ENCODE data around the gene RETREG1.
A peak's percentile ranks its signal among the peaks of the same experiment; 100 is the strongest.
"Not testable (repeated sequence)": the region's sequence is repeated elsewhere in the genome, so short reads cannot be mapped to it uniquely, and the experiment has no call there.

The RETREG1 gene

DNA sequence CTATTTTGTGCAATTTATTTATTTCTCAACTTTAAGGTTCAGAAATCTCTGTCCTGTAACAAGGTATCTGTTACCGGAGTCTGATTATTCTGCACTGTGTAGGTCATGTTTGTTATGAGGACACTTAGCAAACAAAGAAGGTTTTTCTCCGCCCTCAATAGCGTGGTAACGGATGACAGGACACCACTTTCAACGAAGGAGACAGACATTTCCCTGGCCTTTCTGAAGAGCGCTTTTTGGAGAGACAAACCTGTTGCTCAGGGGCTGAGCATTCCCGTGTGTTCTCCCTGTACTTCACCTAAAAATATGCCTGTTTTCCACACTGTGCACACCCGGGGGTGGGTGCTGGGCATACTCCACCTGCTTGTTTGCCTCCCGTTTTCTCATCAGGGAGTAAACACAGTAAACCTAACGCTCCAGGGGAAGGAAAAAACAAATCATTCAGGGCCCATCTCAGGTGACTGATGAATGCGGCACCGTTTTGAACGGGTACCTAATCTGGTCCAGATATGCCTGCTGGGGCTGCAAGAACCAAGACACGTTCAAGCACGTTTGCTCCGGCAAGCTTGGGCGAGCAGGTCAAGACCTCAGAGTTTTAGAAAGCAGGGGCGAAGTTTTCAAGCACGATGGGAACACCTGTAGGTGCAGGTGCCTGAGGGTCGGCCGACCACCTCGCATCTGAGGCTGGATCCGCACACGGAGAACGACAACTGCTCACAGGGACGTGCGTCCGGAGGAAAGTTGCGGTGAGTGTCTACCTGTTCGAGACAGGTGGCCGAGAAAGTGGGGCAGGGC, 859 bp downstream of the RETREG1 start:
- peak; percentile 25 for DNase-seq

DNA sequence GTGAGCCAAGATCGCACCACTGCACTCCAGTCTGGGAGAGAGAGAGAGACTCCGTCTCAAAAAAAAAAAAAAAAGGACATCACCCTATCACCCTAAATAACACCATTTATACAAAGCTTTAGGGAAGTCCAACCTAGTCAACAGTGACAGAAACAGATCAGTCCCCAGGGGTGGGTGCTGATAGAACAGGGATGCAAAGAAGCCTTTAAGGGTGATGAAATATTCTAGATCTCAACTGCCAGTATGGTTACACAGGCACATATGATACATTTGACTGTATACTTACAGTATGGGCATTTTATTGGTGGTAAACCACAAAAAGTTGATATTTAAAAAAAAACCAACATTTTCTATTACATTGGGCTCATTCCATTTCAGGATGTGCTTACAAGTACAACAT, 4.8 kb downstream of the RETREG1 start:
- DNase-seq, result no peak

DNA sequence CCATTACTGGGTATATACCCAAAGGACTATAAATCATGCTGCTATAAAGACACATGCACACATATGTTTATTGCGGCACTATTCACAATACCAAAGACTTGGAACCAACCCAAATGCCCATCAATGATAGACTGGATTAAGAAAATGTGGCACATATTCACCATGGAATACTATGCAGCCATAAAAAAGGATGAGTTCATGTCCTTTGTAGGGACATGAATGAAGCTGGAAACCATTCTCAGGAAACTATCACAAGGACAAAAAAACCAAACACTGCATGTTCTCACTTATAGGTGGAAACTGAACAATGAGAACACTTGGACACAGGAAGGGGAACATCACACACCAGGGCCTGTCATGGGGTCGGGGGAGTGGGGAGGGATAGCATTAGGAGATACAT, 5.9 kb downstream of the RETREG1 start:
- DNase-seq, result not testable (repeated sequence)

DNA sequence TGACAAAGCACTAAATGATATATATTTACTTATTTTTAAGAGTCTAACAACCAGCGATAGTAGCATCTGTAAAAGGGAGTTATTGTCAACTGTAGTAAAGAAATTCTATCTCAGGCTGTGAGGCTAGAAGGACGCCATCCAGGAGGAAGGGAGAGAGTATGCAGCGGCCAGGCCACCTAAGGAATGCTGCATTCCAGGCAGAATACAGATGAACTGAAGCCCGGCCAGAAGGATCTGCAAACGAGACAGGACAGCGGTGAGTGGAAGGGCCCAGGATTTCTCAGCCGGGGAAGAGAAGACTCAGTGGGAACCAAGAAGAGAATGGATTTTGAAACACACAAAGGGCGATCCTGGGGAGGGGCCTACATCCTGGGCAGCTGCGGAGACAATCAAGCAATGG, 7.4 kb downstream of the RETREG1 start:
- no peak for DNase-seq

DNA sequence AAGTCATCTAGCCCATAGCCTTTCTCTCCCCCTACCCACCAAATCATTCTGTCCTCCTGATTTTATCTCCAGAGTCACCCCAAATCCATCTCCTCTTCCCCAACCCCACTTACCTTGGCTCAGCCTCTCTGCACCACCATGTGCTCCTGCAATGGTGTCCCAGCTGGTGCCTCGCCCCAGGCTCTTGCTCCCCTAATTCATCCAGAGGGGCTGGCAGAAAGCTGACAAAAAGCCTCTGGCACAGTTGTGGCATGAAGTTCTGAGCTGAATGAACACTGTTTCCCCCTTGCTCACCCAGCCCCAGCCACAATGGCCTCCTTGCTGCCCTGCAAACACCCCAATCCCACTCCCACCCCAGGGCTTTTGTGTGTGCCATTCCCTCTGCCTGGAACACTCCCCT, 10.2 kb downstream of the RETREG1 start:
- no peak for DNase-seq

DNA sequence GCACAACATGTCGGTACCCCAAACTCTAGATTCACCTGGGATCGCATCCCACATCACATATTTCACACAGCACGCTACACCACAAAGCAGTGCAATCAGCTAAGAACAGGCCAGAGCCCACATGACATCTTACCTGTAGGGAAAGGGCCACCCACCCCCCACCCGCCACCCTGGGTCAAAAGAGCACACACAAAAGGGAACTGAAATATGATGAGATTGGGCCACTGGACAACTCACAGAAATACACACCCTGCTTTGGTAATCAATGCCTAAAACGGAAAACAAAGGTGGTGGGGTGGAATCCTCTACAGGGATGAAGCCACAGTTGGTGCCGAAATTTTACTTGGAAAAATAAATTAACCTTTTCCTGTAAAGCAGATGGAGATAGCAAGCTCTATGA, 13.1 kb downstream of the RETREG1 start:
- DNase-seq, result no peak

DNA sequence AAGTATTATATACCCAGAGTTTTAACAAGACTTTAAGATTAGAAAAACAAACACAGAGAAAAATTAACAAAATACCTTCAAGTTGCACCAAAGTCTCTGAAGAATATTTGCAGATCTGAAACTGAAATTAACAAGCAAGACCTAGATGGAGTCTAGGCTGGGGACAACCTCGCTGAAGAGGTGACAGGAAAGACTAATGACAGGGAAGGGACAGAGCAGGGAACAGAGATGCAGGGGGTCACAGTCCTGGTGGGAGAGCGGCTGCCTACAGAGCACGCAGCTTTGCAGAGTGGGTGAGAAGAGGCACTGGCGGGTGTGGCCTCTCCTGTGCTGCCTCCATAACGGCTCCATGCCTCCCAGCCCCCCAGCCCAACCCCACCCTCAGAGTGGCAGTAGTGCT, 13.5 kb downstream of the RETREG1 start:
- no peak for DNase-seq

DNA sequence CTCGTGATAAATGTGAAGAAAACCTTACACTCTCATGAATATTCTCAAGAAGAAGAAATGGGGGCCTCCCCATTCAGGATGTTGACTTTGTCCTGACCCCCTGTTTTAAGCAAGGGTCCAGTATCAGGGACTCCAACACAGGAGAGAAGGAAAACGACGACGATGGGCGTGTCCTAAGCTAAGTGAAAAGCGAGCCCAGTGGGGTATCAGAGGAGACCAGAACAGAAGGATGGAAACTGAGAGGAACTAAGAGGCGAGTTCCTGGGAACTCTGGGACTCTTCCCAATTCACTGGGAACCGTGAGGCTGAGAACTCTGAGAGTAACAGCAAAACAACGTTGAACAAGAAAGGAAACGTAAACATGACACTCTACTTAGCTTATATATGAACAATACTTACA, 14.6 kb downstream of the RETREG1 start:
- DNase-seq, result no peak

DNA sequence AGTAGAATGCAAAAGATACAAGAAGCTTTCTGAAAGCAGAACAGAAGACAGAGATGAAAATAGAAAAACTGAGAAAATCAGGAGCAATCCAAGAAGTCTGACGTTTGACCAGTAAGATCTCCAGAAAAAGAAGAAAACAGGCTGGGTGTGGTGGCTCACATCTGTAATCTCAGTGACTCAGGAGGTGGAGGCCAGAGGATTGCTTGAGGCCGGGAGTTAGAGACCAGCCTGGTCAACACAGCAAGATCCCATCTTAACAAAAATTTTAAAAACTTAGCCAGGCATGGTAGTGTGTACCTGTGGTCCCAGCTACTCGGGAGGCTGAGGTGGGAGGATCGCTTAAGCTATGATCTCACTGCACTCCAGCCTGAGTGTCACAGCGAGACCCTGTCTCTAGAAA, 15.9 kb downstream of the RETREG1 start:
- DNase-seq, result no peak

DNA sequence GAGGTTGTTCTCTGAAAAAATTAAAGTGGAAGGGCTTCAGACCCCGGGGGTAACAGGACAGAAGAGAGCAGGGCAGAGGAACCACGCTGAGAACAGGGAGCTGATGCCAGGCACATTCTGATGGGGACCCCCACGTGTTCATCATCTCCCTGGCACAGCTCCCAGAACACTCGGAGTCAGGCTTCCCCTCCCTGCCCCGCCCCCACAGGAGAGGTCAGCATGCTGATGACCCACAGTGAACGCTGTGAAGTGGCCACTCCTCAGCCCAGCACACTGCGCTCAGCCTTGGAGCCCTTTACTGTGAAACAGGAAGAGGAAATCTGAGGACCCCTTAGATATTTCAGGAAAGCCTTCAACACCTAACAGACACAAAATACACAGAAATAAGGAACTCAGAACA, 16.4 kb downstream of the RETREG1 start:
- DNase-seq, result peak; percentile 57

DNA sequence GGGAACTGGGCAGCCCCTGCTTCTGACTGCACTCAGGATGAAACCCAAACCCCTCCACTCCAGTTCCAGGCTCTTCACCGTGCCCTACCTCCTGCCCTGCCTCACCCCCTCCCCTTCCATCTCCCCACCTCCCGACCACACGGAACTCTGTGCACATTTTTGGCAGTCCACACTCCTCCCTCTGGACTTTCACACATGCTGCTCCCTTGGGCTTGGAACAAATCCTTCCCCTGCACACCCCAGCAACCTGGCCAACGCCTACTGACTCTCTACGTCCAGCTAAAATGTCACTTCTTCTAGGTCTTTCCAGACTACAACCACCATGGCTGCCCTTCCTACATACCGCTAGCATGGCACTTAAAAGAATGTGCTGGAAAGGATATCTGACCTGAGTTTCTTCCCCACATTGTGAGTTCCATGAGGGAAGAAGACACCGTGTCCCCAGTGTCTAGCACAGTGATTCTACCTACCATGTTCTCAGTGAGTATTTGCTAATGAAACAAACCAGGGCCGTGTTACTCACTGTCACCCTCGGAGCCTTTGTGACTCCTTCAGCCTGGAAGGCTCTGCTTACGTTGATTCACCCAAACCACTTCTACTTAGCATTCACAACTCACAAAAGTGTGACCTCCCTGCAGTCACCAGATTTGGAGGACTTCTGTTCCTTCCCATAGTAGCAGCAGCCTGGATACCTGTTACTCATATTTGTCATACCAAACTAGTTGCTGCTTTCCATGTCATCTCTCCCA, 18.7 kb downstream of the RETREG1 start:
- no peak for DNase-seq

DNA sequence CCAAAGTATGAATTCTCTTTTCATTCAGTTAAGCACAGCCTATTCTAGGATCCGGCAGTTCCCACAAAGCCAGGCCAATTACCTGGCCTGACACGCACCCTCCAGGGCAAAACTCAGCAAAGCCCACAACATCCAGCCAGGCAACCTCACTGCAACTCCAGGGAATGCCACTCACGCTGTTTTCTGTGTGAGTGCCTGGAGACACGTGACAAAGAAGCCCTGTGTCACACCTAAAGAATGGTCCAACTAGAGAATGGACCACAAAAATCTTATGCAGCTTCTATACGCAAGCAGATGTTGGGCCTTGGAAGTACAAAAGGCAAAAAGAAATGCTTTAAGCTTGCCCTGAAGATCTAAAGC, 20.2 kb downstream of the RETREG1 start:
- no peak for DNase-seq

DNA sequence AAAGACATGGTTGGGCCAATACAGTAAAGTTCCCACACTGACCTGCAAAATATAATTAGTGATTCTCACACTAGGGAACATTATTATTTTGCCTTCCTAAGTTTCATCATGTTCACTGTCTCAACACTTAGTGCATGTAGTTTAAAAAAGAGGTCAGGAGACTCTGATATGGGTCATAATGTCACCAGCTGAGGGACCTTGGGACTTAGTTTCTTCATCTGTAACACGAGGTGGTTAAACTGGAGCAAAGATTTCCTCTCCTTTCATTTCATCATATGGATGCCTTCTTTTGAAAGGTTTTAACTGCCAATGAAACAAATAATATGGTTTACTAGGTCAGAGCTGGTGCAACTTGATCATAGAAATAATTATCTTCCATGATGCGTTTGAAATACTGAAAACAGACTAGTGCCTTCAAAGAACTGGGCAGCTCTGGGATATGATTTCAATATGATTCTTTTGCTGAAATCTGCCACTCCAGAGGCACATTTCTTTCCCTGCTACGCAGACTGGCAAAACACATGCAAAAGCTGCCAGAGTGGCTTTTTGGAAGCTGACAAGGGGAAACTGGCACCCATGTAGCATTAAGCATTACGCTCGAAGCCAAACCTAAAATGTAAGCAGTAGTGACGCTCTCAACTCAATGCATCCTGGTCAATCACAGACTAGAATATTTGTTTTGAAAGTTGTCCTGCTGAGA, 20.8 kb downstream of the RETREG1 start:
- DNase-seq, result no peak

DNA sequence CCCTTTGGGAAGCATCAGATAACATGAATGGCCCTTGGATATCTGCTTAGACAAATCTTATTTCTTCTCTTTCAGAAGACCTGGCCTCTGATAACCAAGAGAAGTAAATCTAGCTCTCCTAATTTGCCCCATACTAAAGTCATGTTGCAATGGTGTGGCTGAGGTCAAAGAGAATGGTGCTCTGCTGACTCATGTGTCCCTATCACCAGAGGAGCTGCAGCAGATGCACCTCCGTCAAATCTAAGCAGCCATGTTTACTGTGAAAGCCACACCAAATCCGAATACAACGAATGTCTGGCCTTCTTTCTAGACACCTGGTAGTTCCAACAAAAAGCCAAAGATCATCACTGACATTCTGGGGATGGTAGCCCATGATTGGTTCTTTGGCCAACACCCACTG, 23.2 kb downstream of the RETREG1 start:
- DNase-seq, result no peak

DNA sequence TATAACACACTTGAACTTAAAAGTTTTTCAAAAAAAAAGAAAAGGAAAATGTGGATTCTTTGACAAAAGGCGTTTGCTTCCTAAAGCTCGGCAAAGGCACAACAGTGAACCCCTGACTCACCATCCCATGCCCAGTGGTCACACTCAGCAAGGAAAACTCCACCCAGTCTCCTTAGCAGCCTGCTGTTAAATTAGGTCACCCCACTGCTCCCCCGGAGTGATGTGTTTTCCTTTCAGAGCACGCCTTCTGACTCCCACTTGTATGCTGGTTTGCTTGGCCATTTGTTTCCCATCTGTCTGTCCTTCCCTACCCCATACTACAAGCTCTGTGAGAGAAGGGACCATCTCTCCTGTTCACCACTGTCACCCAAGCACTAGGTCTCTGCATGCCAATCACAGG, 23.8 kb downstream of the RETREG1 start:
- peak; percentile 19 for DNase-seq

DNA sequence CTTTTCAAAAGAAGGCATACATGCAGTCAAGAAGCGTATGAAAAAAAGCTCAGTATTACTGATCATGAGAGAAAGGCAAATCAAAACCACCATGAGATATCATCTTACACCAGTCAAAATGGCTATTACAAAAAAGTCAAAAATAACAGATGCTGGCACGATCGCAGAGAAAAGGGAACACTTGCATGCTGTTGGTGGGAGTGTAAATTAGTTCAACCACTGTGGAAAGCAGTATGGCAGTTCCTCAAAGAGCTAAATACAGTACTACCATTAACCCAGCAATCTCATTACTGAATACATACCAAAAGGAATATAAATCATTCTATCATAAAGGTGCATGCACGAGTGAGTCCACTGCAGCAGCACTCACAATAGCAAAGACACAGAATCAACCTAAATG, 24.5 kb downstream of the RETREG1 start:
- DNase-seq, result no peak

DNA sequence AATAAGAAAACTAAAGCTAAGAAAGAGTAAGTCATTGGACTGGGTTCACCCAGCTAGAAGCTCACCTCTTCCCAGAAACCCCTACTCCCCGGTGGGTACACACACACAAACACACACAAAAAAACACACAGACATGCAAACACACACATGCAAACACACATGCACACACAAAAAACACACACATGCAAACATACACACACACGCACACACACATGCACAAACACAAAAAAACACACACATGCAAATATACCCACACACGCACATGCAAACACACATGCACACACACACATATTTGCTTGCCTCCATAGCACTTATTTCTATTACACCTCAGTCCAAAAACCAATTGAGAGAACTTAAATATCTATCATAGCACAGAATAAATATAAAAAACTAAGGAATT, 26.1 kb downstream of the RETREG1 start:
- DNase-seq, result no peak

DNA sequence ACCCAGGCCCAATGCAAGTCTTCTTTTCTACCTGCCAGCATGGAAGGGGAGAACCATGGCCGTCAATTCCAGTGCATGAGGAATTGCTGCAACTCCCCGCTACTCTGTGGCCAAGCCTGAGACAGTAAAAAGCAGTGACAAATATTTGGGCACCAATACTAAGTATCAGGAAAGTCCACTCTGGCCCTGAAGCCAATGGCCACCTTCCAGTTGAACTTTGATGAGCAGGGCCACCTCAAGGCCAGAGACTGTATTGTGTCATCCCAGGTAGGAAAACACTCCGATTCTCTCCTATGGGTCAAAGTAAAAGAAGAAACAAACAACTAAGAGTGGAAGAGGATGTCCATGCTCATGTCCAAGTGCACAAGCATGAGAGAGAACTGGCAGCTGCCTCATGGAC, 27.1 kb downstream of the RETREG1 start:
- DNase-seq, result no peak

DNA sequence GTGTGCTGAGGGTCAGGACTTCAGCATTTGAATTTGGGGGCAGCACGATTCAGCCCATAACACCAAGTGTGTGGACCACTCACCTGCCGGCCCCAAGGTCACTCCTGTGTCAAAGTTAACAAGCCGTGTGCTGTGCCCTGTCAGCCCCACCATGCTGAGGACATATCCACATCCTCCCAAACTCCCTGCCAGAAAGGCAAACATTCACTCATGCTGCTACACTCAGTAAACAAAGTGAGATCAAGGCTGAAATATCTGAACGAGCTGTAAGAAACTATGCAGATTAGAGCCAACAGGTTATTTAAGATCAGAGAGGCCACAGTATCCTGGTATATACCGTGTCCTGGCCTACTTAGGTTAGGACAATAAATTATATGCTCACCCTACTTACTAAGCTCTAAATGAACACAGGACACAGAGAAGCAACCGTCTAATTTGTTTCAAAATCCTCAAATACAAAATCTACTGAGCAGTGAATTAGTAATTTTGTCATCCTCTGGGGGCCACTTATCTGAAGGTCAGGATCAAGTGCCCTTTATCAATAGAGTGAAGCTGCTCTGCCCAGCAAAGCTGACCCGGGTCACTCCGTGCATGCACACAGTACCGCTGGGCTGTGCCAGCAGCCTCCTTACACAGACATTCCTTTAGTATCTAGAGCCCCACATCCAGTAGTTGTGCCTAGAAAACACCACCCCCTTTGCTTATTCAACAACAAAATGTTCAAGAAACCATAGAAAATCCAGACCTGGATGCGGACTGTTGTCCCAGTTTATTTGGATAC, 28.2 kb downstream of the RETREG1 start:
- peak; percentile 17 for DNase-seq

DNA sequence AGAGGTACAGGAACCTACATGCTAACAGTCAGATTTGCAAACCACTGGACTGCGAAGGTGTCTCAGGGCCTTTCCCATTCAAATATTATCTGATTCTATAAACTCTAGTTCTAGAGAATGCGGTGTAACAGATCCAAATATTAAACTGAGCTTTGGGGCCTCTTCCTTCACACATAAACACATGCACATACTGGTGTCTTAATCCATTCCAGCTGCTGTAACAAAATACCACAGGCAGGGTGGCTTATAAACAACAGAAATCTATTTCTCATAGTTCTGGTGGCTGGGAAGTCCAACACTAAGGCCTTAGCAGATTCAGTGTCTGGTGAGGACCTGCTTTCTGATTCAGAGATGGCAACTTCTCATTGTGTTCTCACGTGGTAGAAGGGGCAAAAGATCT, 30.2 kb downstream of the RETREG1 start:
- DNase-seq, result no peak

DNA sequence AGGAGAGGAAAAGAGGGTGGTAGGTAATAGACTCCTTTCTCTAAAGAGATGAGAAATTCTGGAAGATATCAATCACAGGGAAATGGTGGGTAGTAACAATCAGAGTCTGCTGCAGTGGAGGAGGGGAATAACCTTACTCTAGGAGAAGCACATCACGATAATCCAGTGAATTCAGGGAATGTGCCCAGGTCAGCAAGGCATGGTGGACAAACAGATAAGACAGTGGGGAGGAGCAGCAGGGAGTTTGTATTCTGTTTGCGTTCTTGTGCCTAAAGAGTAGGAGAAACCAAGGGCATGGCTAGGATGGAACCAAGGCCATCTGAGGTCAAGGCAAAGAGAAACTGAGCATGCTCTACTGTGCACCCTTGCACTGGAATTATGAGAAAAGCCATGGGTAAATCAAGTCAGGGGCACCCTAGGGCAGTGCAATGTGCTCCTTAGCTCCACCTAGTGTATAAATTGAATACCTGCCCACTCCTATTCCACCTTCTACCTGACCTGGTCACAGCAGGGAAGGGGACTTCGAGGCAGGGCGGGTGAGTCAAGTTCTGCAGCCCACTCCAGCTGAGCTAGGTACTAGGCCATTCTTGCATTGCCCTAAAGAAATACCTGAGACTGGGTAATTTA, 31.6 kb downstream of the RETREG1 start:
- DNase-seq, result no peak

DNA sequence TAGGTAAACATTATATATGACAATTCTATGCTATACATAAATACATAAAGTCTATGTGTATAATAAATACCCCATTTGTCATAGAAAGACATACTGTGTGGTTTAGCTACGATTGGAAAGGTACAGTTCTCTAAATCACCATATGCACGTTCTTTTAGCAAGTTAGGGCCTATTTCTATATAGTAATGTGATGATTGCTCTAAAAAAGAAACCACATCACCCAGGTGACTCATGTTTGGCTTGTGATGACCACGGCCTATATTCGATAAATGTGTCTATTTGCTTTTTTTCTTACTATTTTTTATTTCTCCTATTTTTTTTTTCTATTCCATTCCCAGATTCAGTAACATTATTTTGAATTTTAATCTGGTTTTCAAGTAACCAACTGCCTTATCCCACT, 34.7 kb downstream of the RETREG1 start:
- no peak for DNase-seq

DNA sequence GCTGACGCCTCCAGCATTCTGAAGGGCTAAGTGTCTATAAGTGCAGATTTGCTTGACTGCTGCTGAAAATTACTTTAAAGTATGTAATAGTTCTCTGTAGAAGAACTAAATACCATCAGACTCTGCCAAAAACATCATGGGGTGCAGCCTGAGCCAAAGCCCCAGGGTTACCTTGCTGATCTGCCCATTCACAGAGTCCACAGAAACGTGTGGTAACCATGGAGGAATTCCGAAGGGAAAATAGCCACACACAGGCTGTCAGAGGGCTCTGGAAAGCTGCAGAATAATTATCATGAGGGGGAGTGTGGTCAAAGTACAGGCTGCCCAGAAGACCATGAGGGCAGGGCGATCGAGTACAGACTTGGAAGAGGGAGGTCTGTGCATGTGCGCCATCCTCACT, 36.4 kb downstream of the RETREG1 start:
- DNase-seq, result no peak
